GM19240 (cell line): ENCODE data around the gene ARSG.

Source experiments
- DNase-seq: peaks from one replicate; pipeline ENCODE4 v3.0.0; 2011; ENCODE audit warnings: low spot score; ENCODE audit not compliant: insufficient read length

Gene ARSG

GRCh38 chr17:68450391-68450790, 159.1 kb downstream of the ARSG start:
- no peak for DNase-seq

GRCh38 chr17:68450801-68451200, 159.5 kb downstream of the ARSG start:
- DNase-seq: no peak

- no peak for DNase-seq
These were observed 160.5 kb downstream of the ARSG start for GRCh38 chr17:68451670-68452354.

- no peak for DNase-seq
These were observed 161.5 kb downstream of the ARSG start for GRCh38 chr17:68452724-68453290.

GRCh38 chr17:68453991-68454665, 162.8 kb downstream of the ARSG start:
- DNase-seq: no peak

GRCh38 chr17:68455901-68456338, 164.6 kb downstream of the ARSG start:
- DNase-seq: no peak

- no peak for DNase-seq
These were observed 165.3 kb downstream of the ARSG start for GRCh38 chr17:68456339-68457167.

GRCh38 chr17:68457168-68457538, 165.9 kb downstream of the ARSG start, which contains the start of gene WIPI1:
Gene WIPI1 (minus strand): TSS chr17:68457496. CDS start chr17:68457421, 75 bp downstream.
- no peak for DNase-seq

- DNase-seq: peak; percentile 81
These were observed 166.4 kb downstream of the ARSG start for GRCh38 chr17:68457539-68458259.

GRCh38 chr17:68458260-68459036, 167.2 kb downstream of the ARSG start:
- DNase-seq: no peak

GRCh38 chr17:68459037-68459639, 167.8 kb downstream of the ARSG start:
- DNase-seq: no peak

- DNase-seq: no peak
These were observed 168.9 kb downstream of the ARSG start for GRCh38 chr17:68460146-68460545.

GRCh38 chr17:68460715-68461114, 169.4 kb downstream of the ARSG start:
- no peak for DNase-seq

GRCh38 chr17:68461122-68461539, 169.8 kb downstream of the ARSG start:
- DNase-seq: no peak

- no peak for DNase-seq
These were observed 170.3 kb downstream of the ARSG start for GRCh38 chr17:68461589-68461988.

- DNase-seq: no peak
These were observed 171.3 kb downstream of the ARSG start for GRCh38 chr17:68462381-68463210.

- DNase-seq: no peak
These were observed 172.1 kb downstream of the ARSG start for GRCh38 chr17:68463211-68464019.

GRCh38 chr17:68468334-68468733, 177.0 kb downstream of the ARSG start:
- DNase-seq: no peak
